HUES48 (cell line): ENCODE data around the gene BMPR1B.
A peak's percentile ranks its signal among the peaks of the same experiment; 100 is the strongest.

ENCODE experiments used
- H3K27ac ChIP-seq: one replicate; pipeline ENCODE4 v1.7.0; 2013; ENCODE audit warnings: low read depth, low read length, inconsistent platforms
- H3K27me3 ChIP-seq: 2 replicates; pipeline ENCODE4 v1.6.1; 2013; ENCODE audit warnings: mild to moderate bottlenecking, low read length; ENCODE audit not compliant: control insufficient read depth, insufficient read depth
- H3K36me3 ChIP-seq: 2 replicates; pipeline ENCODE4 v1.6.1; 2013; ENCODE audit warnings: low read length; ENCODE audit not compliant: control insufficient read depth, insufficient read depth
- H3K4me1 ChIP-seq: 2 replicates; pipeline ENCODE4 v1.6.1; 2013; ENCODE audit warnings: mild to moderate bottlenecking, low read length; ENCODE audit not compliant: control insufficient read depth, insufficient read depth
- H3K4me3 ChIP-seq: 2 replicates; pipeline ENCODE4 v1.5.1; 2013; ENCODE audit warnings: mild to moderate bottlenecking, low read depth, low read length
- H3K9ac ChIP-seq: 2 replicates; pipeline ENCODE4 v1.6.1; 2013; ENCODE audit warnings: mild to moderate bottlenecking, low read depth, low read length, moderate library complexity
- H3K9me3 ChIP-seq: 2 replicates; pipeline ENCODE4 v1.6.1; 2013; ENCODE audit warnings: low read length; ENCODE audit not compliant: control insufficient read depth, insufficient read depth

Gene BMPR1B

GRCh38 chr4:95181243-95181995 is 423.7 kb downstream of the BMPR1B start:
- H3K4me3 ChIP-seq = no peak overlapping the region
- no peaks in the 10 kb centered on the region for H3K36me3 ChIP-seq
- peaks cover 5% of the 10 kb centered on the region for H3K9me3 ChIP-seq
- H3K4me1 ChIP-seq = peaks cover 10% of the 10 kb centered on the region
- H3K9ac ChIP-seq = no peak overlapping the region
- H3K27ac ChIP-seq = peak overlapping the region; percentile 63
- no peaks in the 10 kb centered on the region for H3K27me3 ChIP-seq

DNA sequence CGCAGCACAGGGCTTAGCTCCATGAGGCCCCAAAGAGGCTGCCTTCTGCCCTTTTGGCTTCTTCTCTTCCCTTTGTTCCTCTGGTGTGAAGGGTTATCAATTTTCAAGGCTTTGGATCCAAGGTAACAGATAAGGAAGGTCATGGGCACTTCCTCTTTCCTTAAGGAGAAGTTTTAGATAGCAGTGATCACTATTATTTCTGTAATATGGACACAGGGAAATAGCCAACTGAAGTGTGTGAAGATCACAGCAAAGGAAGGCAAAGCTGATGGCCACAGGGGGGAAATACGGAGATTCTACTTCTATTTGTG is 424.2 kb downstream of the BMPR1B start:
- peaks cover 10% of the 10 kb centered on the region for H3K4me1 ChIP-seq
- H3K9me3 ChIP-seq = peaks cover 5% of the 10 kb centered on the region
- no peaks in the 10 kb centered on the region for H3K27me3 ChIP-seq
- H3K9ac ChIP-seq = no peak overlapping the region
- H3K36me3 ChIP-seq = no peaks in the 10 kb centered on the region
- no peak overlapping the region for H3K4me3 ChIP-seq
- H3K27ac ChIP-seq = peak overlapping the region; percentile 63

- no peak overlapping the region for H3K27ac ChIP-seq
- H3K4me1 ChIP-seq = peaks cover 10% of the 10 kb centered on the region
- H3K9ac ChIP-seq = no peak overlapping the region
- no peaks in the 10 kb centered on the region for H3K36me3 ChIP-seq
- H3K4me3 ChIP-seq = no peak overlapping the region
- no peaks in the 10 kb centered on the region for H3K9me3 ChIP-seq
- H3K27me3 ChIP-seq = no peaks in the 10 kb centered on the region
These were observed 426.1 kb downstream of the BMPR1B start for GRCh38 chr4:95183656-95184408.

GRCh38 chr4:95186666-95187065 is 428.9 kb downstream of the BMPR1B start:
- Histone ChIP-seq H3K9me3 (no peaks in the 10 kb centered on the region), H3K27ac (no peak overlapping the region), H3K9ac (no peak overlapping the region), H3K4me1 (no peaks in the 10 kb centered on the region), H3K27me3 (no peaks in the 10 kb centered on the region), H3K36me3 (no peaks in the 10 kb centered on the region), H3K4me3 (no peak overlapping the region)

- Histone ChIP-seq H3K4me3 (no peak overlapping the region), H3K4me1 (no peaks in the 10 kb centered on the region), H3K27ac (no peak overlapping the region), H3K36me3 (no peaks in the 10 kb centered on the region), H3K9ac (no peak overlapping the region), H3K9me3 (no peaks in the 10 kb centered on the region), H3K27me3 (no peaks in the 10 kb centered on the region)
These were observed 431.1 kb downstream of the BMPR1B start for GRCh38 chr4:95188701-95189370.

DNA sequence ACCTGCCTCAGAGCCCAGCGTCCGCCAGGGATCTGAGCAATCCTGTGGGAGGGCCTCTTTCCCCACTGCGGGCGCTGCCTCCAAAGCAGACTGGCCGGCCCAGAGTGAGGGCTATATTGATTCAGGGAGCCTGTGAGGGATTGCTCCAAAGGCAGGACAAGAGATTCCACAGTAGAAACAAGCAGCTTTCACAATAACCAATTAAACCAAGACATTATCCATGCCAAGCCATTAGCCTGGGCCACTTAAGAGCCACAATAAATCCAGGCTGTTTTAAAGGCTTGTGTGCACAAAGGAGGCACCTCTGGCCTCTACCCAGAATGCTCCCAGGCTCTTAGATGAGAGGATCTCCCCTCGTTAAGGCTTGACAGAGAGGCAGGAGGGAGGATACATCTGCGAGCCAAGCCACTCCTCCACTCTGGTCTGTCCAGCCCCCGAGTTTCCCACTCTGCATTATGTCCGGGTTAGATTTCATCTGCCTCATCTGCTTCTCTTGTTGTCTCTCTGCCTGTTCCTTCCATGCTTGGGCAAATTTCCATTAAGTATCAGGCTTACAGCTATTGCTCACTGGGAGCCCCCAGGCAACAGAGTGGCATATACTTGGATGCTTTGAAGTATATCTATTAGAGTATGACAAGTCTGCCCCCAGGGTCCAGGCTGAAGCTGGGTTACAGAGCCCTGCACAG is 433.1 kb downstream of the BMPR1B start:
- Histone ChIP-seq H3K9ac (no peak overlapping the region), H3K9me3 (no peaks in the 10 kb centered on the region), H3K4me3 (no peak overlapping the region), H3K27ac (no peak overlapping the region), H3K36me3 (no peaks in the 10 kb centered on the region), H3K4me1 (no peaks in the 10 kb centered on the region), H3K27me3 (no peaks in the 10 kb centered on the region)

- no peak overlapping the region for H3K27ac ChIP-seq
- no peaks in the 10 kb centered on the region for H3K9me3 ChIP-seq
- H3K4me3 ChIP-seq = no peak overlapping the region
- H3K4me1 ChIP-seq = no peaks in the 10 kb centered on the region
- H3K36me3 ChIP-seq = no peaks in the 10 kb centered on the region
- H3K27me3 ChIP-seq = no peaks in the 10 kb centered on the region
- no peak overlapping the region for H3K9ac ChIP-seq
These were observed 433.8 kb downstream of the BMPR1B start for GRCh38 chr4:95191537-95191936.

DNA sequence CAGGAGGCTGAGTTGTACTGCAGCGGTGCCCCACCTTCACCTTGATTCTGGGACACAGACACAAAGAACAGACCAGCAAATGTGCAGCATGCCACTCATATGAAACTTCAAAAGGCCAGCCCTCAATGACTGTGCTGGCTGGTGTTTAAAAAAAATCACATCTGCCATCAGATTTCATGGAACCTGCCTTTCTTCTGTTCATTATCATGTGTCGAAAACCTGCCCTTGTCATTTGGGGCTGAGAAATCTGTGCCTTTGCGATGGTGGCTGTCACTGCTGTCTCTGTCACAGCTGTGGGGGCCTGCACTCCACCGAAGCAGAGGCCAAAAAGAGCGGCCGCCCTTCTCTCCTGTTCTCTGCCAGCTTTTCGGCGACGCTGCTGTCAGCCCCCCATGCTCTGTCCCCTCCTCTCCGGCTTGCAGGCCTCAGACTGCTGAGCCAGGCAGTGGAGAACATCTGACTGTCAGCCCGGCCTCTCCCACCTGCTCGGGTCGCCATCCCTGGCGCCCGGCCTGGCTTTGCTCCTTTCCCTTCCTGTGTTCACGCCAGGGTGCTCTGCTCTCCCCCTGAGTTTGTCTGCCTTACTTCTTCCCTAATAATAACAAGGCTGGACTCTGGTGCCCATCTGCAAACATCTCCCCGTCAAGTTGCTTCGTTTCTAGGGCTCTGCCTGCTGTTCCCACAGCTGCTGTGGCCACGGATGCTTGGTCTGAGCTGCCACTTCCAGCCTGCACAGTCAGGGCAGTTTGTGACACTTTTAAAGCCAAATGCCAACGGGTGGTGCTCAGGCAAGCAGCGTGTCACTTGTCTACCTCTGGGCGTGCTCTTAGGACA is 435.9 kb downstream of the BMPR1B start:
- H3K36me3 ChIP-seq = no peaks in the 10 kb centered on the region

GRCh38 chr4:95197353-95197752 is 439.6 kb downstream of the BMPR1B start:
- H3K36me3 ChIP-seq = no peaks in the 10 kb centered on the region
- no peak overlapping the region for H3K9ac ChIP-seq
- no peaks in the 10 kb centered on the region for H3K4me1 ChIP-seq
- no peaks in the 10 kb centered on the region for H3K9me3 ChIP-seq
- no peak overlapping the region for H3K27ac ChIP-seq
- no peaks in the 10 kb centered on the region for H3K27me3 ChIP-seq
- H3K4me3 ChIP-seq = no peak overlapping the region

More for the DNA sequence above, 435.9 kb downstream of the BMPR1B start:
- no peak overlapping the region for H3K27ac ChIP-seq
- H3K27me3 ChIP-seq = no peaks in the 10 kb centered on the region
- no peaks in the 10 kb centered on the region for H3K4me1 ChIP-seq
- no peaks in the 10 kb centered on the region for H3K9me3 ChIP-seq
- H3K4me3 ChIP-seq = no peak overlapping the region
- H3K9ac ChIP-seq = no peak overlapping the region

DNA sequence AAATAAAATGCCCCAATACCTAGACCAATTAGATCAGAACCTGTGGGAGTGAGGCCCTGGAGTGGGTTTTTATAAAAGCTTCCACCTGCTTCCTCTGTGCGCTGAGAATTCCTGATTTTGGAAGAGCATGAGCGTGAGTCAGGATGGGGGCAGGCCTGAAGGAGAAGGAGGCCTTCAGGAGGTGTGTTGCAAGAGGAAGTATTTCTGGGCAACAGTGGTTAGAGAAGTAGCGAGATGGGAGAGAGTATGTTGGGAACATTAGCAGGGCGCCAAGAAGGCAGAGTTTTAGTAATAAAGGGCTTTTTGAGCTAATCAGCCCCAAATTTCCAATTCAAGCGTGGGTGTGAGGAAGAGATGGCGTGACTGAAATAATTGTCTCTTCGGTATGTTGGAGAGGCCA is 441.2 kb downstream of the BMPR1B start:
- Histone ChIP-seq H3K36me3 (no peaks in the 10 kb centered on the region), H3K9ac (no peak overlapping the region), H3K27me3 (no peaks in the 10 kb centered on the region), H3K9me3 (no peaks in the 10 kb centered on the region), H3K4me3 (no peak overlapping the region), H3K27ac (no peak overlapping the region), H3K4me1 (no peaks in the 10 kb centered on the region)
